CD8-positive, alpha-beta memory T cell (primary cell): Measurements from ENCODE around the gene DLG4. TPM values are rescaled to one million over a fixed set of nuclear protein-coding genes. Genes with fewer than 3 reads are reported as not detected.

ENCODE experiments used
- CTCF ChIA-PET: fragments of 350-600 bp; sonication (Branson Sonifier 250); formaldehyde crosslinking; loops from one replicate; lab custom pipeline; 2021; ENCODE audit warnings: antibody characterized with exemption; lab: Charles Lee
- POLR2A ChIA-PET: fragments of 350-600 bp; sonication (Branson Sonifier 250); formaldehyde crosslinking; loops from one replicate; lab custom pipeline; 2021; ENCODE audit warnings: antibody characterized with exemption; lab: Charles Lee
- DNase-seq, 5 donors: peaks; one replicate each; pipeline versions ENCODE4 v3.0.0 to v3.0.0-alpha.2; 2020 to 2022; ENCODE audit warnings: mixed read lengths in 1 of 5
- H3K27ac ChIP-seq: one replicate; pipeline ENCODE4 v1.7.0; 2013; ENCODE audit warnings: low read depth, mild to moderate bottlenecking, low read length, moderate library complexity
- H3K27me3 ChIP-seq: 2 replicates; pipeline ENCODE4 v1.7.0; 2013; ENCODE audit warnings: low read length, mild to moderate bottlenecking; ENCODE audit not compliant: insufficient read depth, poor library complexity, severe bottlenecking
- H3K36me3 ChIP-seq: 2 replicates; pipeline ENCODE4 v1.7.0; 2013; ENCODE audit warnings: mild to moderate bottlenecking, low read length, moderate library complexity; ENCODE audit not compliant: insufficient read depth
- H3K4me1 ChIP-seq: 2 replicates; pipeline ENCODE4 v1.7.0; 2013; ENCODE audit warnings: mild to moderate bottlenecking, low read length, moderate library complexity; ENCODE audit not compliant: insufficient read depth
- H3K4me3 ChIP-seq: 2 replicates; pipeline ENCODE4 v1.7.0; 2013; ENCODE audit warnings: mild to moderate bottlenecking, low read length
- H3K9me3 ChIP-seq: 2 replicates; pipeline ENCODE4 v1.7.0; 2013; ENCODE audit warnings: mild to moderate bottlenecking, low read length
- H3K27ac Mint-ChIP-seq, 8 donors: one replicate each; pipeline ENCODE4 v1.8.0; 2020 to 2021; ENCODE audit warnings: mixed read lengths in 8 of 8, mild to moderate bottlenecking in 6 of 8, inconsistent platforms in 3 of 8, moderate library complexity in 3 of 8
- H3K27me3 Mint-ChIP-seq, 2 donors: one replicate each; pipeline ENCODE4 v1.8.0; 2020 to 2021; ENCODE audit warnings: mixed read lengths in 2 of 2, mild to moderate bottlenecking in 1 of 2, moderate library complexity in 1 of 2
- H3K36me3 Mint-ChIP-seq, 3 donors: one replicate each; pipeline ENCODE4 v1.8.0; 2020 to 2021; ENCODE audit warnings: mixed read lengths in 3 of 3, inconsistent platforms in 1 of 3, mild to moderate bottlenecking in 1 of 3
- H3K4me1 Mint-ChIP-seq, 3 donors: one replicate each; pipeline ENCODE4 v1.8.0; 2020 to 2021; ENCODE audit warnings: mixed read lengths in 3 of 3, inconsistent platforms in 1 of 3, mild to moderate bottlenecking in 1 of 3
- H3K4me3 Mint-ChIP-seq, 7 donors: one replicate each; pipeline ENCODE4 v1.8.0; 2020 to 2021; ENCODE audit warnings: mixed read lengths in 7 of 7, mild to moderate bottlenecking in 6 of 7, moderate library complexity in 4 of 7, inconsistent platforms in 2 of 7
- H3K9me3 Mint-ChIP-seq, 5 donors: one replicate each; pipeline ENCODE4 v1.8.0; 2020 to 2022; ENCODE audit warnings: mixed read lengths in 5 of 5, mild to moderate bottlenecking in 3 of 5, moderate library complexity in 2 of 5, inconsistent platforms in 1 of 5
- polyA plus RNA-seq: library from polyadenylated mRNA; unstranded; fragments of 300-500 nt; fragmentation: Illumina TruSeq; gene quantifications from one replicate; pipeline ENCODE4 v1.2.3, GENCODE V29; 2021
- total RNA-seq, 2 experiments: library from RNA; stranded (reverse); gene quantifications; one replicate each; pipeline ENCODE4 v1.2.3, GENCODE V29; 2021

DLG4 gene
- total and polyA plus RNA-seq, 3 experiments from 2014 or later, result 0.45 to 4.4 (median 3.5) TPM

GRCh38 chr17:7177191-7177953, 42.3 kb downstream of the DLG4 start:
- H3K27me3 Mint-ChIP-seq, result peaks cover 14 to 19% of the 10 kb centered on the region in 2 donors
- no peaks in the 10 kb centered on the region for H3K36me3 ChIP-seq
- H3K36me3 Mint-ChIP-seq, result no peaks in the 10 kb centered on the region
- ChIA-PET CTCF (interaction anchor here (0.6 to 2.1 kb wide), 18 partner anchors 9 to 503 kb away, joined by 3 to 11 read pairs (median 4); partner anchors contain the start of gene SLC2A4), POLR2A (interaction anchor here (0.6 to 0.7 kb wide), 2 partner anchors 44 to 144 kb away, joined by 3 to 9 read pairs; no protein-coding TSS in a partner anchor)
- no peaks in the 10 kb centered on the region for H3K9me3 Mint-ChIP-seq
- DNase-seq, result peak; percentile 42 to 74 (median 49)
- peaks cover 10 to 13% (median 10%) of the 10 kb centered on the region in 3 donors for H3K4me1 Mint-ChIP-seq
- H3K27ac ChIP-seq, result no peak overlapping the region
- H3K4me3 Mint-ChIP-seq, result peak overlapping the region; percentile 36 to 70 (median 66)
- H3K27me3 ChIP-seq, result peaks cover 18% of the 10 kb centered on the region
- peak overlapping the region; percentile 10 for H3K4me3 ChIP-seq
- H3K4me1 ChIP-seq, result peaks cover 26% of the 10 kb centered on the region
- no peaks in the 10 kb centered on the region for H3K9me3 ChIP-seq
- peak overlapping the region in 3 of 8 donors; percentile 12 to 94 (median 50) for H3K27ac Mint-ChIP-seq

- no peaks in the 10 kb centered on the region for H3K9me3 ChIP-seq
- no peaks in the 10 kb centered on the region for H3K9me3 Mint-ChIP-seq
- H3K4me3 ChIP-seq, result no peak overlapping the region
- ChIA-PET POLR2A (interaction anchor here (0.6 kb wide), 1 partner anchor 144 kb away, joined by 3 read pairs; no protein-coding TSS in a partner anchor), CTCF (interaction anchor here (0.8 to 2.1 kb wide), 13 partner anchors 8 to 503 kb away, joined by 3 to 11 read pairs (median 4); partner anchors contain the start of gene SLC2A4)
- no peaks in the 10 kb centered on the region for H3K36me3 Mint-ChIP-seq
- no peak overlapping the region for H3K27ac ChIP-seq
- H3K36me3 ChIP-seq, result no peaks in the 10 kb centered on the region
- H3K27me3 ChIP-seq, result peaks cover 18% of the 10 kb centered on the region
- H3K4me1 ChIP-seq, result peaks cover 26% of the 10 kb centered on the region
- peaks cover 14 to 19% of the 10 kb centered on the region in 2 donors for H3K27me3 Mint-ChIP-seq
- DNase-seq, result no peak
- peaks cover 10 to 13% (median 10%) of the 10 kb centered on the region in 3 donors for H3K4me1 Mint-ChIP-seq
- no peak overlapping the region for H3K27ac Mint-ChIP-seq
- no peak overlapping the region for H3K4me3 Mint-ChIP-seq
Observed at GRCh38 chr17:7176841-7177190, 42.8 kb downstream of the DLG4 start.

- peaks cover 14 to 19% of the 10 kb centered on the region in 2 donors for H3K27me3 Mint-ChIP-seq
Observed at GRCh38 chr17:7176107-7176840, 43.4 kb downstream of the DLG4 start.

GRCh38 chr17:7175330-7175733, 44.3 kb downstream of the DLG4 start:
- Histone ChIP-seq H3K4me1 (peaks cover 26% of the 10 kb centered on the region), H3K9me3 (no peaks in the 10 kb centered on the region), H3K27me3 (peaks cover 18% of the 10 kb centered on the region), H3K27ac (no peak overlapping the region), H3K4me3 (no peak overlapping the region), H3K36me3 (no peaks in the 10 kb centered on the region)
- Mint-ChIP-seq H3K36me3 (peaks cover 0 to 3% (median 0%) of the 10 kb centered on the region in 3 donors), H3K4me3 (no peak overlapping the region), H3K4me1 (peaks cover 10 to 13% (median 10%) of the 10 kb centered on the region in 3 donors), H3K9me3 (peaks cover 2 to 7% (median 6%) of the 10 kb centered on the region in 5 donors), H3K27me3 (peaks cover 14 to 19% of the 10 kb centered on the region in 2 donors), H3K27ac (no peak overlapping the region)
- DNase-seq, result no peak
- CTCF ChIA-PET, result no interaction called here
- POLR2A ChIA-PET, result no interaction called here

More at GRCh38 chr17:7176107-7176840, 43.4 kb downstream of the DLG4 start:
- Histone ChIP-seq H3K27me3 (peaks cover 18% of the 10 kb centered on the region), H3K4me3 (no peak overlapping the region), H3K4me1 (peaks cover 26% of the 10 kb centered on the region), H3K9me3 (no peaks in the 10 kb centered on the region), H3K36me3 (no peaks in the 10 kb centered on the region), H3K27ac (no peak overlapping the region)
- H3K4me3 Mint-ChIP-seq, result no peak overlapping the region
- DNase-seq, result no peak
- H3K27ac Mint-ChIP-seq, result no peak overlapping the region
- ChIA-PET CTCF (interaction anchor here (1.5 to 1.9 kb wide), 3 partner anchors 39 to 155 kb away, joined by 5 to 10 read pairs (median 6); no protein-coding TSS in a partner anchor), POLR2A (no interaction called here)
- peaks cover 10 to 13% (median 10%) of the 10 kb centered on the region in 3 donors for H3K4me1 Mint-ChIP-seq
- H3K9me3 Mint-ChIP-seq, result peaks cover 0 to 1% (median 0%) of the 10 kb centered on the region in 5 donors
- no peaks in the 10 kb centered on the region for H3K36me3 Mint-ChIP-seq

GRCh38 chr17:7174603-7175326, 44.9 kb downstream of the DLG4 start:
- CTCF ChIA-PET, result no interaction called here
- Histone ChIP-seq H3K36me3 (no peaks in the 10 kb centered on the region), H3K27me3 (peaks cover 18% of the 10 kb centered on the region), H3K4me3 (peak overlapping the region; percentile 4), H3K9me3 (no peaks in the 10 kb centered on the region), H3K4me1 (peaks cover 26% of the 10 kb centered on the region), H3K27ac (no peak overlapping the region)
- Mint-ChIP-seq H3K27ac (no peak overlapping the region), H3K9me3 (peaks cover 4 to 10% (median 10%) of the 10 kb centered on the region in 5 donors), H3K4me1 (peaks cover 10 to 13% (median 10%) of the 10 kb centered on the region in 3 donors), H3K4me3 (no peak overlapping the region), H3K36me3 (peaks cover 0 to 7% (median 0%) of the 10 kb centered on the region in 3 donors), H3K27me3 (peaks cover 14 to 19% of the 10 kb centered on the region in 2 donors)
- no peak for DNase-seq
- POLR2A ChIA-PET, result no interaction called here

GRCh38 chr17:7173687-7174602, 45.7 kb downstream of the DLG4 start:
- H3K4me3 Mint-ChIP-seq, result no peak overlapping the region
- Histone ChIP-seq H3K36me3 (no peaks in the 10 kb centered on the region), H3K27ac (no peak overlapping the region), H3K4me3 (peak overlapping the region; percentile 4), H3K4me1 (peaks cover 26% of the 10 kb centered on the region), H3K27me3 (peaks cover 18% of the 10 kb centered on the region), H3K9me3 (no peaks in the 10 kb centered on the region)
- peaks cover 14 to 17% of the 10 kb centered on the region in 2 donors for H3K27me3 Mint-ChIP-seq
- ChIA-PET CTCF (no interaction called here), POLR2A (no interaction called here)
- H3K27ac Mint-ChIP-seq, result no peak overlapping the region
- H3K36me3 Mint-ChIP-seq, result peaks cover 0 to 13% (median 0%) of the 10 kb centered on the region in 3 donors
- peaks cover 4 to 16% (median 16%) of the 10 kb centered on the region in 5 donors for H3K9me3 Mint-ChIP-seq
- peaks cover 10 to 13% (median 10%) of the 10 kb centered on the region in 3 donors for H3K4me1 Mint-ChIP-seq
- peak; percentile 17 to 64 (median 35) for DNase-seq
